ENCODE measurements around the gene ATXN1.

- TF ChIP-seq EP300 (IDR thresholded peaks at IDR 0.05) (no peak), POLR2AphosphoS5 (IDR thresholded peaks at IDR 0.05) (no peak), CTCF (IDR thresholded peaks at IDR 0.05) (no peak), POLR2A (IDR thresholded peaks at IDR 0.05) (no peak)
These were observed 473.1 kb downstream of the ATXN1 start for GRCh38 chr6:16288163-16288562.

All from gastroesophageal sphincter (tissue), 3 donors.